Right atrium auricular region (tissue), 2 donors: Measurements from ENCODE around the gene PTGIR. TPM values are rescaled to one million over a fixed set of nuclear protein-coding genes. Genes with fewer than 3 reads are reported as not detected.

Experiments
- DNase-seq: peaks from one replicate; pipeline ENCODE4 v3.0.0-alpha.2; 2019; ENCODE audit warnings: low spot score
- H3K27ac ChIP-seq, 2 donors: fragments of 200-600 bp; sonication (generic); 1 replicate in 1 of 2; 2 replicates in 1 of 2; pipeline ENCODE4 v1.5.1; 2016 to 2019
- H3K27me3 ChIP-seq, 2 donors: fragments of 200-600 bp; sonication (generic); one replicate each; pipeline versions ENCODE4 v1.5.1 to v1.6.0; 2017 to 2019
- H3K36me3 ChIP-seq: fragments of 200-600 bp; sonication (generic); one replicate; pipeline ENCODE4 v1.5.1; 2016
- H3K4me1 ChIP-seq, 2 donors: fragments of 200-600 bp; sonication (generic); one replicate each; pipeline versions ENCODE4 v1.5.1 to v1.6.0; 2017 to 2019
- H3K4me3 ChIP-seq, 2 donors: fragments of 200-600 bp; sonication (generic); 1 replicate in 1 of 2; 2 replicates in 1 of 2; pipeline ENCODE4 v1.5.1; 2017 to 2019; ENCODE audit warnings: mild to moderate bottlenecking in 1 of 2, moderate library complexity in 1 of 2
- H3K9me3 ChIP-seq, 2 donors: fragments of 200-600 bp; sonication (generic); one replicate each; pipeline ENCODE4 v1.5.1; 2019
- total RNA-seq, 2 donors: library from RNA; depleted of rRNA; stranded (reverse); fragments of >200 nt; gene quantifications; one replicate each; pipeline ENCODE4 v1.1.0, GENCODE V29; 2016
- TF ChIP-seq, protein P1 (sequence below), 2 donors: fragments of 200-600 bp; sonication (generic); IDR thresholded peaks; one replicate each; pipeline ENCODE4 v1.5.1; 2019; ENCODE audit warnings: antibody characterized with exemption in 2 of 2

PTGIR gene
- total RNA-seq, 2 donors from 2014 or later: 7.0 to 20.6 TPM

DNA sequence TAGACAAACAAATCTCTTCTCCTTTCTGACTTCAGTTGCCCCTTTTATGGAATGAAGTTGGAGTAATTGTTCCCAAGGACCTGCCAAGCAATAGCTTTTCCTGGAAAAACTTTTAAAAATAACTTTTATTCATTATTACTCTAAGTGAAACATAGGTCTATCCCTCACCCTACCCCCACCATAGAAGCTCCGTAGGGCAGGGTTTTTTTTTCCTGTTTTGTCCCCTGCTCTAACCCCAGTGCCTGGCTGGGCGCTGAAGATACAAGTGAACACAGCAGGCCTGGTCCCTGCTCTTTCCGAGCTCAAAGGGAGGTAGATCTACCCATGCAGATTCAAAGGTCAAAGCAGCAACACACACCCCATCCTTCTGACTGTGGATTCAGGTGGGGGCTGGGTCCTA, 19.8 kb upstream of the PTGIR start:
- Histone ChIP-seq H3K27ac (peak overlapping the region in 1 of 2 donors; percentile 15), H3K27me3 (no peaks in the 10 kb centered on the region), H3K36me3 (no peaks in the 10 kb centered on the region), H3K4me1 (peaks cover 0 to 4% of the 10 kb centered on the region in 2 donors), H3K9me3 (no peaks in the 10 kb centered on the region), H3K4me3 (no peak overlapping the region)
- TF ChIP-seq, protein P1, sequence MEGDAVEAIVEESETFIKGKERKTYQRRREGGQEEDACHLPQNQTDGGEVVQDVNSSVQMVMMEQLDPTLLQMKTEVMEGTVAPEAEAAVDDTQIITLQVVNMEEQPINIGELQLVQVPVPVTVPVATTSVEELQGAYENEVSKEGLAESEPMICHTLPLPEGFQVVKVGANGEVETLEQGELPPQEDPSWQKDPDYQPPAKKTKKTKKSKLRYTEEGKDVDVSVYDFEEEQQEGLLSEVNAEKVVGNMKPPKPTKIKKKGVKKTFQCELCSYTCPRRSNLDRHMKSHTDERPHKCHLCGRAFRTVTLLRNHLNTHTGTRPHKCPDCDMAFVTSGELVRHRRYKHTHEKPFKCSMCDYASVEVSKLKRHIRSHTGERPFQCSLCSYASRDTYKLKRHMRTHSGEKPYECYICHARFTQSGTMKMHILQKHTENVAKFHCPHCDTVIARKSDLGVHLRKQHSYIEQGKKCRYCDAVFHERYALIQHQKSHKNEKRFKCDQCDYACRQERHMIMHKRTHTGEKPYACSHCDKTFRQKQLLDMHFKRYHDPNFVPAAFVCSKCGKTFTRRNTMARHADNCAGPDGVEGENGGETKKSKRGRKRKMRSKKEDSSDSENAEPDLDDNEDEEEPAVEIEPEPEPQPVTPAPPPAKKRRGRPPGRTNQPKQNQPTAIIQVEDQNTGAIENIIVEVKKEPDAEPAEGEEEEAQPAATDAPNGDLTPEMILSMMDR (IDR thresholded peaks at IDR 0.05): no peak
- no peak for DNase-seq

DNA sequence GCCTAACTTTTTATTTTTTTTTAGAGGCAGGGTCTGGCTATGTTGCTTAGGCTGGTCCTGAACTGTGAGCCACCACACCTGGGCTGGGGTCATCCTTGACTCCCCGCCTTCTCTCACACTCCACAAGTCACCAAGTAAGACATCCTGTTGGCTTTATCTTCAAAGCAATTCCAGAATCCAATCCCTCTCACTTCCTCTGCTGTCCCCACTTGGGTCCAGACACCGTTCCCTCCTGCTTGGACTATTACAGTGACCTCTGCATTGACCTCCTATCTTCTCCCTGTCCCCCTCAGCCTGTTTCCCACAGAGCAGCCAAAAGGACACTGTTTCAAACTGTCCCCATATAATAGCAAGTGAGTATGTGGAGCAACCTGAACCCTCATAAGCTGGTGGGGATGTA, 15.8 kb upstream of the PTGIR start:
- H3K27ac ChIP-seq: no peak overlapping the region

DNA sequence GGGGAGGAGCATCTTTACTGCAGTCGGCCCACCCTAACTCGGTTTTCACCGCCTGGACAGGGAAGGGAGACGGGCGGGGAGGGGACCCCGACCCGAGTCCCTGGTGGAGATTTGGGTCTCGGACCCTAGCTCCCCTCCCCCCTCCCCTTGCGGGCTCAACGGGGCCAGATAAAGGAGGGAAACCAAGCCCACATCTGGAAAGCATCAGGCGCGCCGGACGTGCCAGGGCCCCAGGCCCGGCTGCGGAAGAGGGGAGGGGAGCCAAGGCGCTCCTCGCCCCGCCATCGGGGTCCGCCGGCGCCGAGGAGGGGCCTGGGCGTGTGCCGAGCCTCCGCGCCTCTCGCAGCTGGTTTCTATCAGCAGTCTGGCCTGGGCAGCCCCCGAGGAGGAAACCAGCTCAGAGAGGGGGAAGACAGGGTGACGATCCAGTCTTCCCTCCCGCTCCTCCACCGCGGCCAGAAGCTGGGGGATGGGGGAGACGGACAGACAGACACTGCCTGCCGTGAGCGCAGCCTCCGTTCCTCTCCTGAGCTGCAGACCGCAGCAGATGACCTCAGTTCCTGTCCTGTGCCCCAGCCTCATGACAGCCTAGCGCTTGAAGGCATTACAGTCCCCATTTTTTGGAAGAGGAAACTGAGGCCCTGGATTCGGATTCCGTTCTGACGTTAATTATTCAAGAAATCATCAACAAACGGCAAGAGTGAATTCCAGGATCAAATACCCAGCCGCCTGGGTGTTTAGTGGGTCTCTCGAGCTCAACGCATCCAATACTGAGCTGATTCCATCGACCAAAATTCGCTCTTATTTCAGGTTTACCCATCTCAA, 14.7 kb upstream of the PTGIR start:
- peaks cover 0 to 33% of the 10 kb centered on the region in 2 donors for H3K4me1 ChIP-seq
- peak overlapping the region; percentile 19 to 50 for H3K4me3 ChIP-seq
- H3K9me3 ChIP-seq: no peaks in the 10 kb centered on the region
- no peak for DNase-seq
- TF ChIP-seq, protein P1 (IDR thresholded peaks at IDR 0.05): no peak
- no peaks in the 10 kb centered on the region for H3K36me3 ChIP-seq
- no peaks in the 10 kb centered on the region for H3K27me3 ChIP-seq
- H3K27ac ChIP-seq: peak overlapping the region; percentile 74 to 81

More for the DNA sequence above, 15.8 kb upstream of the PTGIR start:
- TF ChIP-seq, protein P1 (IDR thresholded peaks at IDR 0.05): no peak
- Histone ChIP-seq H3K9me3 (no peaks in the 10 kb centered on the region), H3K4me3 (no peak overlapping the region), H3K36me3 (no peaks in the 10 kb centered on the region), H3K4me1 (peaks cover 0 to 27% of the 10 kb centered on the region in 2 donors), H3K27me3 (no peaks in the 10 kb centered on the region)
- no peak for DNase-seq

DNA sequence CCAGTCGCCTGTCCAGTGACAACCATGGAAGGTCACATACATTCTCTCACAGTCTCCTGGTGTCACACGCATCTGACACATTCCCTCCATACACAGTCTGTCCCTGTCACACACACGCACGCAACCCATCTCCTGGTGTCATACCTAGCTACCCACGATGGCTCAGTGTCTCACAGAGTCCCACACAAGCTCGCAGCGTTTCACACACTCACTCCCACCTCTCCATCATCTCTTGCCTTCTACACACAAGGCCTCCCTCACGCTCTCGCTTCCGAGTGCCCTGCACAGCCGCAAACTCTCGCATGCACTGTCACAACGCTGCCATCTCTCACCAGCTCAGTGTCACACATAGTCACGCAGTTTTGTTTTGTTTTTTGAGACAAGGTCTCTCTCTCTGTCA, 12.3 kb upstream of the PTGIR start:
- H3K36me3 ChIP-seq: no peaks in the 10 kb centered on the region
- no peak for DNase-seq
- TF ChIP-seq, protein P1 (IDR thresholded peaks at IDR 0.05): no peak
- H3K4me1 ChIP-seq: peaks cover 0 to 47% of the 10 kb centered on the region in 2 donors
- no peak overlapping the region for H3K4me3 ChIP-seq
- no peak overlapping the region for H3K27ac ChIP-seq
- no peaks in the 10 kb centered on the region for H3K9me3 ChIP-seq
- no peaks in the 10 kb centered on the region for H3K27me3 ChIP-seq

DNA sequence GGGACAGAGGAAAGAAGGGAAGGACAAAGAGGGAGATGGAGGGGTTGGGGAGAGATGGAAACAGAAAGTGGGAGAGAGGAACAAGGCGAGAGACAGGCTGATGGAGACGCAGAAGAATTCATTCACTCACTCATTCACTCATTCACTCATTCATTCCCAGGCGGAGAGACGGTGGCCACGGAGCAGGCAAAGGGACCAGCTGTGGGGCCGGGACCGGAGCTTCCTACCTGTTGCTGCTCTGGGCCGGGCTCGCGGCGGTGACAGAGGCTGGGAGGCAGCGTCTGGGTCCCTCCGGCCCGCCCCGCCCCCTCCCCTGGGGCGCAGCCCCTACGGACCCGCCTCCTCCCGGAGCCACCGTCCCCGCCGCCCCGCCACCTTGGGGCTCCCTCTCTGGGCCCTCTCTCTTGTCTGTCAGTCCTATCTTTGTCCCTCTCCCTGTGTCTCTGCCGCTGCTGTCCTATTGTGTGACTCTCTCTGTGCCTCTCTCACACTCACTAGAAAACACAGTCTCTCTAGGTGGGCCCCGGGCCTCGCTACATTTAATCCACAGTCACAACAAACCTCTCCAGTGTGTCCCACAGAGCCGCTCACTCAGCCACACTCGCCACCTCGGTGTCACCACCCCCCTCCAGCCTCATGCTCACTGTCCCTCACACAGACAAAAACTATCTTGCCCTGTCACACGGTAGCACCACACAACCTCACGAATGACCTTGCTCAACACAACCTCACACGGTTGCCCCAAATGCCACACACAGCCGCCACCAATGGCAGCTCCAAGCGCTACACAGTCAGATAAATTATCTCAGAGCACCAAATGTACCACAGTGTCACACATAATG, 11.3 kb upstream of the PTGIR start, which contains the start of gene GNG8:
Gene GNG8, minus strand, starts transcription at position 283 of the 842 bp plus-strand sequence. CDS start 1,520 bp downstream, outside the sequence.
- Histone ChIP-seq H3K36me3 (no peaks in the 10 kb centered on the region), H3K4me3 (no peak within 1 kb of the TSS), H3K27me3 (no peaks in the 10 kb centered on the region), H3K27ac (peak within 1 kb of the TSS; percentile 62 to 64), H3K9me3 (no peaks in the 10 kb centered on the region), H3K4me1 (peaks cover 0 to 51% of the 10 kb centered on the region in 2 donors)
- TF ChIP-seq, protein P1 (IDR thresholded peaks at IDR 0.05): no peak
- DNase-seq: no peak
